HCT116 (cell line): ENCODE data around the gene STK24. TPM values are rescaled to one million over a fixed set of nuclear protein-coding genes. Genes with fewer than 3 reads are reported as not detected.

Experiments
- ATAC-seq: fragments of 200-7000 bp; cut with Tn5 transposase; 2 replicates; pipeline ENCODE4 v1.9.1; 2020; ENCODE audit warnings: mild to moderate bottlenecking, moderate library complexity
- BruUV-seq: library from RNA; stranded (reverse); fragments of 400-500 nt; replicated peaks from 2 replicates; lab custom pipeline; 2021; lab: Mats Ljungman, UMichigan
- CTCF ChIA-PET: fragments of 300-600 bp; sonication (Branson Sonifier 250); formaldehyde crosslinking; loops from one replicate; lab custom pipeline; 2021; ENCODE audit warnings: antibody characterized with exemption; lab: Charles Lee
- POLR2A ChIA-PET: fragments of 300-600, 350-600 bp; sonication (Branson Sonifier 250); formaldehyde crosslinking; loops from one replicate; lab custom pipeline; 2021; ENCODE audit warnings: antibody characterized with exemption; lab: Charles Lee
- RAD21 ChIA-PET, 2 experiments: fragments of 300-600 bp; sonication (Branson Sonifier 250); formaldehyde crosslinking; loops; one replicate each; lab custom pipeline; 2023; ENCODE audit warnings: low total read pairs in 2 of 2; ENCODE audit not compliant: uncharacterized antibody in 2 of 2, unreplicated experiment in 2 of 2, low non-redundant PET in 1 of 2; lab: Charles Lee
- DNase-seq: peaks from one replicate; pipeline ENCODE4 v3.0.0-alpha.2; 2010; ENCODE audit warnings: low read depth, low spot score
- H2AFZ ChIP-seq: fragments of 200-600 bp; shearing (Covaris generic), sonication (generic); 2 replicates; pipeline ENCODE4 v1.6.1; 2017; ENCODE audit warnings: low read depth, mixed run types, mixed read lengths, antibody characterized with exemption, low read length; ENCODE audit not compliant: poor library complexity, severe bottlenecking
- H3K27ac ChIP-seq: 2 replicates; pipeline ENCODE4 v1.5.1; 2012; ENCODE audit warnings: low read depth, low read length
- H3K27me3 ChIP-seq: fragments of 200-600 bp; sonication (generic); 2 replicates; pipeline ENCODE4 v1.6.1; 2016; ENCODE audit warnings: mixed run types, low read length, mixed read lengths; ENCODE audit not compliant: insufficient read depth
- H3K36me3 ChIP-seq, 2 experiments: fragments of 200-500 bp in 1 of 2; fragments of 200-600 bp in 1 of 2; sonication (Bioruptor generic) in 1 of 2; sonication (generic) in 1 of 2; 2 replicates each; pipeline versions ENCODE4 v1.5.1 to v1.6.1; 2014 to 2016; ENCODE audit warnings: low read length in 2 of 2, inconsistent platforms in 1 of 2, mixed read lengths in 1 of 2, mixed run types in 1 of 2; ENCODE audit not compliant: insufficient read depth in 2 of 2, control insufficient read depth in 1 of 2
- H3K4me1 ChIP-seq, 2 experiments: fragments of 200-600 bp in 1 of 2; sonication (generic) in 1 of 2; 2 replicates each; pipeline versions ENCODE4 v1.5.1 to v1.6.1; 2012 to 2017; ENCODE audit warnings: low read length in 2 of 2, inconsistent platforms in 1 of 2, mild to moderate bottlenecking in 1 of 2, mixed read lengths in 1 of 2, mixed run types in 1 of 2, moderate library complexity in 1 of 2; ENCODE audit not compliant: insufficient read depth in 2 of 2, control insufficient read depth in 1 of 2
- H3K4me2 ChIP-seq: fragments of 200-600 bp; sonication (generic); 2 replicates; pipeline ENCODE4 v1.6.1; 2017; ENCODE audit warnings: mixed run types, low read length, mixed read lengths
- H3K4me3 ChIP-seq, 2 experiments: fragments of 200-600 bp in 1 of 2; sonication (generic) in 1 of 2; replicated peaks in 1 of 2; 2 replicates each; pipeline ENCODE4 v1.5.1; 2011 to 2016; ENCODE audit warnings: low read length in 2 of 2, control low read depth in 1 of 2, low read depth in 1 of 2, mild to moderate bottlenecking in 1 of 2, mixed read lengths in 1 of 2, mixed run types in 1 of 2
- H3K79me2 ChIP-seq: fragments of 200-600 bp; sonication (generic); 2 replicates; pipeline ENCODE4 v1.6.1; 2017; ENCODE audit warnings: mild to moderate bottlenecking, mixed run types, low read length, moderate library complexity, mixed read lengths; ENCODE audit not compliant: insufficient read depth
- H3K9ac ChIP-seq: fragments of 200-600 bp; sonication (generic); 2 replicates; pipeline ENCODE4 v1.6.1; 2016; ENCODE audit warnings: low read length, mixed read lengths
- H3K9me2 ChIP-seq: fragments of 200-600 bp; sonication (generic), shearing (Covaris generic); 2 replicates; pipeline ENCODE4 v1.6.1; 2017; ENCODE audit warnings: mixed run types, mild to moderate bottlenecking, moderate library complexity; ENCODE audit not compliant: insufficient read depth
- H3K9me3 ChIP-seq, 2 experiments: fragments of 200-500 bp in 1 of 2; fragments of 200-600 bp in 1 of 2; sonication (Bioruptor generic) in 1 of 2; sonication (generic) in 1 of 2; 2 replicates each; pipeline ENCODE4 v1.6.1; 2014 to 2017; ENCODE audit warnings: low read length in 2 of 2, mixed read lengths in 2 of 2, inconsistent platforms in 1 of 2, low read depth in 1 of 2, mild to moderate bottlenecking in 1 of 2, mixed run types in 1 of 2, moderate library complexity in 1 of 2; ENCODE audit not compliant: control insufficient read depth in 1 of 2, insufficient read depth in 1 of 2
- H4K20me1 ChIP-seq: fragments of 200-600 bp; sonication (generic), shearing (Covaris generic); 2 replicates; pipeline ENCODE4 v1.6.1; 2017; ENCODE audit warnings: mixed run types, mild to moderate bottlenecking, moderate library complexity; ENCODE audit not compliant: insufficient read depth
- CBX3 ChIP-seq: IDR thresholded peaks from 2 replicates; pipeline ENCODE4 v1.6.1; 2012; ENCODE audit warnings: low read depth
- CEBPB ChIP-seq: IDR thresholded peaks from 2 replicates; pipeline ENCODE4 v1.6.1; 2012; ENCODE audit warnings: low read depth
- EGR1 ChIP-seq: IDR thresholded peaks from 2 replicates; pipeline ENCODE4 v1.6.1; 2012; ENCODE audit warnings: low read depth
- ELF1 ChIP-seq: IDR thresholded peaks from 2 replicates; pipeline ENCODE4 v1.6.1; 2012; ENCODE audit warnings: low read depth, borderline replicate concordance
- EZH2 ChIP-seq: fragments of 200-600 bp; sonication (generic); IDR thresholded peaks from 2 replicates; pipeline ENCODE4 v1.6.1; 2017; ENCODE audit warnings: antibody characterized with exemption, mixed run types
- EZH2phosphoT487 ChIP-seq: fragments of 200-600 bp; IDR thresholded peaks from 2 replicates; pipeline ENCODE4 v1.6.1; 2018; ENCODE audit warnings: antibody characterized with exemption, borderline replicate concordance
- FOSL1 ChIP-seq: IDR thresholded peaks from 2 replicates; pipeline ENCODE4 v1.6.1; 2012; ENCODE audit warnings: low read depth
- POLR2A ChIP-seq: IDR thresholded peaks from 2 replicates; pipeline ENCODE4 v1.7.0; 2011; ENCODE audit warnings: borderline replicate concordance; ENCODE audit not compliant: insufficient read depth, insufficient read length; ENCODE audit errors: extremely low read depth
- POLR2AphosphoS5 ChIP-seq: IDR thresholded peaks from 2 replicates; pipeline ENCODE4 v1.6.1; 2011; ENCODE audit warnings: mild to moderate bottlenecking, low read depth, low read length, moderate library complexity
- RAD21 ChIP-seq: IDR thresholded peaks from 2 replicates; pipeline ENCODE4 v1.6.1; 2012; ENCODE audit warnings: low read depth, mild to moderate bottlenecking
- SP1 ChIP-seq: IDR thresholded peaks from 2 replicates; pipeline ENCODE4 v1.6.1; 2012; ENCODE audit warnings: low read depth
- SRF ChIP-seq: IDR thresholded peaks from 2 replicates; pipeline ENCODE4 v1.6.1; 2012; ENCODE audit warnings: low read depth
- YY1 ChIP-seq: IDR thresholded peaks from 2 replicates; pipeline ENCODE4 v1.6.1; 2011; ENCODE audit warnings: low read length, low read depth, moderate library complexity, mild to moderate bottlenecking; ENCODE audit not compliant: insufficient replicate concordance; ENCODE audit errors: extremely low read depth
- ZNF274 ChIP-seq: fragments of 200-500 bp; sonication (Bioruptor generic); IDR thresholded peaks from 2 replicates; pipeline ENCODE4 v1.6.1; 2014; ENCODE audit warnings: mild to moderate bottlenecking, low read depth, low read length, inconsistent platforms
- intact Hi-C: fragments of 100-400 bp; cut with micrococcal nuclease; formaldehyde crosslinking; loops from 2 replicates; pipeline ENCODE4 v1.10.0; 2022
- total RNA-seq: library from RNA; stranded (reverse); gene quantifications from one replicate; pipeline ENCODE4 v1.2.1, GENCODE V29; 2021; ENCODE audit not compliant: unreplicated experiment
- TF ChIP-seq, protein P1 (sequence below): IDR thresholded peaks from 2 replicates; pipeline ENCODE4 v1.6.1; 2012
- TF ChIP-seq, protein P2 (sequence below): IDR thresholded peaks from 2 replicates; pipeline ENCODE4 v1.6.1; 2011; ENCODE audit warnings: mild to moderate bottlenecking, low read length, moderate library complexity; ENCODE audit not compliant: insufficient replicate concordance; ENCODE audit errors: extremely low read depth
- TF ChIP-seq, protein P3 (sequence below), 3 experiments: fragments of 200-600 bp in 1 of 3; sonication (generic) in 1 of 3; IDR thresholded peaks in 2 of 3; conservative IDR thresholded peaks in 1 of 3; 2 replicates each; pipeline ENCODE4 v1.5.1; 2012 to 2017; ENCODE audit warnings: low read depth in 2 of 3, low read length in 2 of 3, antibody characterized with exemption in 1 of 3, borderline replicate concordance in 1 of 3, control low read depth in 1 of 3, mild to moderate bottlenecking in 1 of 3, mixed read lengths in 1 of 3, mixed run types in 1 of 3, moderate library complexity in 1 of 3; ENCODE audit not compliant: insufficient read depth in 1 of 3
- TF ChIP-seq, protein P4 (sequence below): IDR thresholded peaks from 2 replicates; pipeline ENCODE4 v1.6.1; 2012

Gene STK24
- total RNA-seq, 1 experiment from 2014 or later, result 137 TPM

DNA sequence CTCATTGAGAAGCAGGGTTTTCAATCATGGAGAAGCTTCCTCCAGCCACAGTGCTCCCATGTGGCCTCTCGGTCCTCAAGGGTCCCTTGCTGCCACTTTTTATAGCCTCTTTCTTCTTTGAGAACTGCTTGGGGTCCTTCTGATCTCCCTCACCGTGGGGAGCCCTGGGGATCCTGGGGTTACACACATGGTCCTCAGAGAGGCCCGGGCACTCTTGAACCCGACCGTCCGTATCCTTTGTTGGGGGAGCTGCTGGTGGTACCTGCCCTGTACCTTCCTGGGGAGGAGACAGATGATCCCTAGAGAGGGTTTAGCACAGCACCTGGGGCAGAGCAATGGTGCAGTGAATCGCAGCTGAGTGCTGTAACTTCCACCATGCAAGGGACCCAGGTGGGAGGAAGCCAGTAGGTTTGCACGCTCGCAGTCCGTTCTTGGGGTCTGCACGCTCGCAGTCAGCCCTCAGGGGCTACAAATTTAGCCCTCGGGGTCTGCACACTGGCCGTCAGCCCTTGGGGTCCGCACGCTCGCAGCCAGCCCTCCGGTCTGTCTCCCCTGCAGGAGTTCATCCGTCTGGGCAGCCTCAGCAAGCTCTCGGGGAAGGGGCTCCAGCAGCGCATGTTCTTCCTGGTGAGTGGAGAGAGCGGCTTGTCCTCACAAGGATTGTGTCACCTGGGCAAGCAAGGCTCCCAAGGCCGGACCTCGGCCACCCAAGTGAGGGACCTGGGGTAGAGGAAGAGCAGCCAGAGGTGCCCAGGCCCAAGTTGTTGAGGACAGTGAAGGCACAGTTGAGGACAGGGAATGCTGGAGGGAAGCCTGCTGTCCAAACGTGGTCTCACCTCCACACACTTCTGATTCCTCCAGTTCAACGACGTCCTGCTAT lies 138.4 kb downstream of the STK24 start:
- H3K79me2 ChIP-seq, result no peaks in the 10 kb centered on the region
- no peaks in the 10 kb centered on the region for H4K20me1 ChIP-seq
- H3K4me2 ChIP-seq, result no peak overlapping the region
- RAD21 ChIA-PET, result no interaction called here
- no peaks in the 10 kb centered on the region for H3K36me3 ChIP-seq
- no peak overlapping the region for H3K9ac ChIP-seq
- CTCF ChIA-PET, result no interaction called here
- H3K4me3 ChIP-seq, result no peak overlapping the region
- TF ChIP-seq EGR1 (no peak), SRF (no peak), POLR2AphosphoS5 (no peak), EZH2 (no peak), EZH2phosphoT487 (no peak), ZNF274 (no peak), SP1 (no peak), POLR2A (no peak), CBX3 (no peak), FOSL1 (no peak), ELF1 (no peak), RAD21 (no peak), CEBPB (no peak), YY1 (no peak)
- TF ChIP-seq, protein P1, sequence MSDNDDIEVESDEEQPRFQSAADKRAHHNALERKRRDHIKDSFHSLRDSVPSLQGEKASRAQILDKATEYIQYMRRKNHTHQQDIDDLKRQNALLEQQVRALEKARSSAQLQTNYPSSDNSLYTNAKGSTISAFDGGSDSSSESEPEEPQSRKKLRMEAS, result no peak
- TF ChIP-seq, protein P2, sequence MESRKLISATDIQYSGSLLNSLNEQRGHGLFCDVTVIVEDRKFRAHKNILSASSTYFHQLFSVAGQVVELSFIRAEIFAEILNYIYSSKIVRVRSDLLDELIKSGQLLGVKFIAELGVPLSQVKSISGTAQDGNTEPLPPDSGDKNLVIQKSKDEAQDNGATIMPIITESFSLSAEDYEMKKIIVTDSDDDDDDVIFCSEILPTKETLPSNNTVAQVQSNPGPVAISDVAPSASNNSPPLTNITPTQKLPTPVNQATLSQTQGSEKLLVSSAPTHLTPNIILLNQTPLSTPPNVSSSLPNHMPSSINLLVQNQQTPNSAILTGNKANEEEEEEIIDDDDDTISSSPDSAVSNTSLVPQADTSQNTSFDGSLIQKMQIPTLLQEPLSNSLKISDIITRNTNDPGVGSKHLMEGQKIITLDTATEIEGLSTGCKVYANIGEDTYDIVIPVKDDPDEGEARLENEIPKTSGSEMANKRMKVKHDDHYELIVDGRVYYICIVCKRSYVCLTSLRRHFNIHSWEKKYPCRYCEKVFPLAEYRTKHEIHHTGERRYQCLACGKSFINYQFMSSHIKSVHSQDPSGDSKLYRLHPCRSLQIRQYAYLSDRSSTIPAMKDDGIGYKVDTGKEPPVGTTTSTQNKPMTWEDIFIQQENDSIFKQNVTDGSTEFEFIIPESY, result no peak
- TF ChIP-seq, protein P3, sequence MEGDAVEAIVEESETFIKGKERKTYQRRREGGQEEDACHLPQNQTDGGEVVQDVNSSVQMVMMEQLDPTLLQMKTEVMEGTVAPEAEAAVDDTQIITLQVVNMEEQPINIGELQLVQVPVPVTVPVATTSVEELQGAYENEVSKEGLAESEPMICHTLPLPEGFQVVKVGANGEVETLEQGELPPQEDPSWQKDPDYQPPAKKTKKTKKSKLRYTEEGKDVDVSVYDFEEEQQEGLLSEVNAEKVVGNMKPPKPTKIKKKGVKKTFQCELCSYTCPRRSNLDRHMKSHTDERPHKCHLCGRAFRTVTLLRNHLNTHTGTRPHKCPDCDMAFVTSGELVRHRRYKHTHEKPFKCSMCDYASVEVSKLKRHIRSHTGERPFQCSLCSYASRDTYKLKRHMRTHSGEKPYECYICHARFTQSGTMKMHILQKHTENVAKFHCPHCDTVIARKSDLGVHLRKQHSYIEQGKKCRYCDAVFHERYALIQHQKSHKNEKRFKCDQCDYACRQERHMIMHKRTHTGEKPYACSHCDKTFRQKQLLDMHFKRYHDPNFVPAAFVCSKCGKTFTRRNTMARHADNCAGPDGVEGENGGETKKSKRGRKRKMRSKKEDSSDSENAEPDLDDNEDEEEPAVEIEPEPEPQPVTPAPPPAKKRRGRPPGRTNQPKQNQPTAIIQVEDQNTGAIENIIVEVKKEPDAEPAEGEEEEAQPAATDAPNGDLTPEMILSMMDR (IDR thresholded peaks at IDR 0.05 in 2 of 3, conservative IDR thresholded peaks at IDR 0.05 in 1 of 3; ENCODE audit: borderline replicate concordance in 1 of 3, insufficient read depth in 1 of 3, low read depth in 2 of 3, low read length in 2 of 3), result no peak
- TF ChIP-seq, protein P4, sequence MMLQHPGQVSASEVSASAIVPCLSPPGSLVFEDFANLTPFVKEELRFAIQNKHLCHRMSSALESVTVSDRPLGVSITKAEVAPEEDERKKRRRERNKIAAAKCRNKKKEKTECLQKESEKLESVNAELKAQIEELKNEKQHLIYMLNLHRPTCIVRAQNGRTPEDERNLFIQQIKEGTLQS, result no peak
- H3K9me3 ChIP-seq, result no peaks in the 10 kb centered on the region
- no peak overlapping the region for H2AFZ ChIP-seq
- DNase-seq (no peak), ATAC-seq (no peak)
- intact Hi-C loops, result no loop called here
- no TSS peak for BruUV-seq
- no peaks in the 10 kb centered on the region for H3K27me3 ChIP-seq
- no peak overlapping the region for H3K27ac ChIP-seq
- POLR2A ChIA-PET, result no interaction called here
- no peaks in the 10 kb centered on the region for H3K9me2 ChIP-seq
- peaks cover 0 to 13% of the 10 kb centered on the region in 2 experiments; a peak in 2 of 4 replicates for H3K4me1 ChIP-seq
